Measurements from ENCODE around the gene S1PR4. TPM values are rescaled to one million over a fixed set of nuclear protein-coding genes. Genes with fewer than 3 reads are reported as not detected.

Gene S1PR4
- total RNA-seq, 1 experiment from 2014 or later = not detected

- H3K4me1 ChIP-seq = peaks cover 4% of the 10 kb centered on the region; the same call in 1 of the 2 replicates
- H3K27me3 ChIP-seq (replicated peaks; ENCODE audit: control insufficient read depth, insufficient read depth, low read length) = no peaks in the 10 kb centered on the region
- intact Hi-C loops (cut with micrococcal nuclease; ENCODE audit: unreplicated experiment) = no loop called here
- Mint-ChIP-seq H3K36me3 (ENCODE audit: insufficient read depth, unreplicated experiment) (peaks cover 21% of the 10 kb centered on the region), H3K9me3 (ENCODE audit: unreplicated experiment) (no peaks in the 10 kb centered on the region), H3K27me3 (ENCODE audit: insufficient read depth, unreplicated experiment) (no peaks in the 10 kb centered on the region), H3K4me3 (ENCODE audit: unreplicated experiment) (no peak overlapping the region), H3K4me1 (ENCODE audit: low read depth, unreplicated experiment) (peaks cover 8% of the 10 kb centered on the region), H3K27ac (ENCODE audit: unreplicated experiment) (no peak overlapping the region)
- POLR2A ChIA-PET = interaction anchor here (0.5 kb wide), 1 partner anchor 11 kb away, joined by 9 read pairs; no protein-coding TSS in a partner anchor
- CTCF ChIA-PET = no interaction called here
- TF ChIP-seq CTCF (IDR thresholded peaks at IDR 0.05; ENCODE audit: insufficient read depth in 1 of 2, low read depth in 1 of 2, low read length in 1 of 2, severe bottlenecking in 1 of 2, unreplicated experiment in 1 of 2) = no peak
- no TSS peak for BruUV-seq (replicated peaks)
- H3K9me3 ChIP-seq = no peaks in the 10 kb centered on the region
- H3K4me3 ChIP-seq (ENCODE audit: low read depth, low read length) = no peak overlapping the region
- no peaks in the 10 kb centered on the region for H3K36me3 ChIP-seq (ENCODE audit: control insufficient read depth, insufficient read depth, low read length)
- DNase-seq = no peak
Observed at GRCh38 chr19:3192228-3192635, 13.7 kb downstream of the S1PR4 start.

- no peaks in the 10 kb centered on the region for H3K9me3 Mint-ChIP-seq (ENCODE audit: unreplicated experiment)
- no peak for TF ChIP-seq CTCF (IDR thresholded peaks at IDR 0.05; ENCODE audit: insufficient read depth in 1 of 2, low read depth in 1 of 2, low read length in 1 of 2, severe bottlenecking in 1 of 2, unreplicated experiment in 1 of 2)
- Histone ChIP-seq H3K36me3 (ENCODE audit: control insufficient read depth, insufficient read depth, low read length) (no peaks in the 10 kb centered on the region), H3K4me3 (ENCODE audit: low read depth, low read length) (no peak overlapping the region), H3K27me3 (replicated peaks; ENCODE audit: control insufficient read depth, insufficient read depth, low read length) (no peaks in the 10 kb centered on the region), H3K4me1 (no peaks in the 10 kb centered on the region; the same call in 1 of the 2 replicates), H3K9me3 (no peaks in the 10 kb centered on the region)
- H3K4me3 Mint-ChIP-seq (ENCODE audit: unreplicated experiment) = no peak overlapping the region
- DNase-seq = no peak
- no peaks in the 10 kb centered on the region for H3K27me3 Mint-ChIP-seq (ENCODE audit: insufficient read depth, unreplicated experiment)
- H3K36me3 Mint-ChIP-seq (ENCODE audit: insufficient read depth, unreplicated experiment) = peaks cover 21% of the 10 kb centered on the region
- H3K4me1 Mint-ChIP-seq (ENCODE audit: low read depth, unreplicated experiment) = peaks cover 8% of the 10 kb centered on the region
- BruUV-seq (replicated peaks) = no TSS peak
- intact Hi-C loops (cut with micrococcal nuclease; ENCODE audit: unreplicated experiment) = no loop called here
- ChIA-PET POLR2A (interaction anchor here (0.5 kb wide), 1 partner anchor 10 kb away, joined by 9 read pairs; no protein-coding TSS in a partner anchor), CTCF (no interaction called here)
- no peak overlapping the region for H3K27ac Mint-ChIP-seq (ENCODE audit: unreplicated experiment)
Observed at GRCh38 chr19:3192684-3193083, 14.1 kb downstream of the S1PR4 start.

- Mint-ChIP-seq H3K9me3 (ENCODE audit: unreplicated experiment) (no peaks in the 10 kb centered on the region), H3K4me3 (ENCODE audit: unreplicated experiment) (no peak overlapping the region), H3K4me1 (ENCODE audit: low read depth, unreplicated experiment) (peaks cover 3% of the 10 kb centered on the region), H3K36me3 (ENCODE audit: insufficient read depth, unreplicated experiment) (peaks cover 22% of the 10 kb centered on the region), H3K27me3 (ENCODE audit: insufficient read depth, unreplicated experiment) (no peaks in the 10 kb centered on the region), H3K27ac (ENCODE audit: unreplicated experiment) (no peak overlapping the region)
- H3K4me1 ChIP-seq = no peaks in the 10 kb centered on the region
- H3K9me3 ChIP-seq = no peaks in the 10 kb centered on the region
- intact Hi-C loops (cut with micrococcal nuclease; ENCODE audit: unreplicated experiment) = no loop called here
- TSS peak; percentile 6 for BruUV-seq (replicated peaks)
- no peak overlapping the region for H3K4me3 ChIP-seq (ENCODE audit: low read depth, low read length)
- H3K27me3 ChIP-seq (replicated peaks; ENCODE audit: control insufficient read depth, insufficient read depth, low read length) = no peaks in the 10 kb centered on the region
- no peak for TF ChIP-seq CTCF (IDR thresholded peaks at IDR 0.05; ENCODE audit: insufficient read depth in 1 of 2, low read depth in 1 of 2, low read length in 1 of 2, severe bottlenecking in 1 of 2, unreplicated experiment in 1 of 2)
- POLR2A ChIA-PET = no interaction called here
- CTCF ChIA-PET = no interaction called here
- DNase-seq = no peak
- H3K36me3 ChIP-seq (ENCODE audit: control insufficient read depth, insufficient read depth, low read length) = no peaks in the 10 kb centered on the region
Observed at GRCh38 chr19:3193256-3194105, 14.9 kb downstream of the S1PR4 start.
